KMS-11 (cell line): ENCODE data around the gene TMEM163.

Experiments used
- H2AFZ ChIP-seq: fragments of 200-600 bp; sonication (generic); 2 replicates; pipeline ENCODE4 v1.6.1; 2016; ENCODE audit warnings: antibody characterized with exemption, mixed run types, low read depth
- H3K27ac ChIP-seq: fragments of 200-600 bp; sonication (generic); 2 replicates; pipeline ENCODE4 v1.6.1; 2016; ENCODE audit warnings: mild to moderate bottlenecking, mixed run types
- H3K27me3 ChIP-seq: fragments of 200-600 bp; sonication (generic); 2 replicates; pipeline ENCODE4 v1.6.1; 2017; ENCODE audit warnings: mild to moderate bottlenecking, low read depth, mixed run types, moderate library complexity; ENCODE audit not compliant: insufficient read depth
- H3K36me3 ChIP-seq: fragments of 200-600 bp; sonication (generic); 2 replicates; pipeline ENCODE4 v1.6.1; 2017; ENCODE audit warnings: mild to moderate bottlenecking, mixed run types; ENCODE audit not compliant: insufficient read depth
- H3K4me1 ChIP-seq: fragments of 200-600 bp; sonication (generic); 2 replicates; pipeline ENCODE4 v1.6.1; 2016; ENCODE audit warnings: mild to moderate bottlenecking, low read depth, mixed run types; ENCODE audit not compliant: poor library complexity, severe bottlenecking
- H3K4me2 ChIP-seq: fragments of 200-600 bp; sonication (generic); 2 replicates; pipeline ENCODE4 v1.7.0; 2016; ENCODE audit warnings: mild to moderate bottlenecking, mixed run types
- H3K4me3 ChIP-seq: fragments of 200-600 bp; sonication (generic); IDR thresholded peaks from 2 replicates; pipeline ENCODE4 v1.6.1; 2017; ENCODE audit warnings: low read depth, low read length, mixed read lengths; ENCODE audit not compliant: insufficient read depth
- H3K79me2 ChIP-seq: fragments of 200-600 bp; sonication (generic); 2 replicates; pipeline ENCODE4 v1.6.1; 2016; ENCODE audit warnings: low read depth, mixed run types; ENCODE audit not compliant: insufficient read depth
- H3K9ac ChIP-seq: fragments of 200-600 bp; sonication (generic); 2 replicates; pipeline ENCODE4 v1.6.1; 2016; ENCODE audit warnings: mild to moderate bottlenecking, mixed run types
- H4K20me1 ChIP-seq: fragments of 200-600 bp; sonication (generic); 2 replicates; pipeline ENCODE4 v1.6.1; 2016; ENCODE audit warnings: mild to moderate bottlenecking, mixed run types; ENCODE audit not compliant: insufficient read depth
- CTCF ChIP-seq: fragments of 200-600 bp; sonication (generic); conservative IDR thresholded peaks from 2 replicates; pipeline ENCODE4 v1.6.1; 2017; ENCODE audit warnings: low read depth, mild to moderate bottlenecking, antibody characterized with exemption, low read length, moderate library complexity, mixed read lengths

The TMEM163 gene

GRCh38 chr2:134738141-134738870 is 19.5 kb upstream of the TMEM163 start:
- H3K9ac ChIP-seq: no peak overlapping the region

DNA sequence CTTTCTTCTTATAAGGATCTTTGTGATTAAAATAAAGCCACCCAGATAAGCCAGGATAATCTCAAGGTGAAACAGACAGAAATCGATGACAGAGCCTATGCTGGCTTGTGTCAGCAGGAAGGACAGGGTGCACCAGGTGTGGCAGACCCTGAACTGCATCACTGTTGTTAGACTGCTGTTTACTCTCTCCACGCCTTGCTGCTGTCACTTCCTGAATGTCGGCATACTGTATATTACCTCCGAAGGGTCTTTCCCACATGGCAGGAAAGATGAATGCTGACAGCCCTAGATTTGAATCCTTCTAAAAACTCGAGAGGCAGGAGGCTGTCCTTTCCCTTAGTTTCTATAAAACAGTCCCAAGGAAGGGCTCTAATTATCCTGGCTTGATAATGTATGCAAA is 18.9 kb upstream of the TMEM163 start:
- no peak overlapping the region for H3K4me3 ChIP-seq
- no peak for TF ChIP-seq CTCF
- no peak overlapping the region for H3K27ac ChIP-seq
- no peak overlapping the region for H2AFZ ChIP-seq
- no peaks in the 10 kb centered on the region for H3K79me2 ChIP-seq
- no peaks in the 10 kb centered on the region for H3K4me1 ChIP-seq
- H3K4me2 ChIP-seq: no peak overlapping the region
- no peak overlapping the region for H3K9ac ChIP-seq
- no peaks in the 10 kb centered on the region for H3K36me3 ChIP-seq
- H4K20me1 ChIP-seq: no peaks in the 10 kb centered on the region
- H3K27me3 ChIP-seq: no peaks in the 10 kb centered on the region

More at GRCh38 chr2:134738141-134738870, 19.5 kb upstream of the TMEM163 start:
- Histone ChIP-seq H3K27ac (no peak overlapping the region), H3K27me3 (no peaks in the 10 kb centered on the region), H2AFZ (no peak overlapping the region), H3K4me3 (no peak overlapping the region), H3K4me1 (no peaks in the 10 kb centered on the region), H3K4me2 (no peak overlapping the region), H3K79me2 (no peaks in the 10 kb centered on the region), H3K36me3 (no peaks in the 10 kb centered on the region), H4K20me1 (no peaks in the 10 kb centered on the region)
- TF ChIP-seq CTCF: no peak

DNA sequence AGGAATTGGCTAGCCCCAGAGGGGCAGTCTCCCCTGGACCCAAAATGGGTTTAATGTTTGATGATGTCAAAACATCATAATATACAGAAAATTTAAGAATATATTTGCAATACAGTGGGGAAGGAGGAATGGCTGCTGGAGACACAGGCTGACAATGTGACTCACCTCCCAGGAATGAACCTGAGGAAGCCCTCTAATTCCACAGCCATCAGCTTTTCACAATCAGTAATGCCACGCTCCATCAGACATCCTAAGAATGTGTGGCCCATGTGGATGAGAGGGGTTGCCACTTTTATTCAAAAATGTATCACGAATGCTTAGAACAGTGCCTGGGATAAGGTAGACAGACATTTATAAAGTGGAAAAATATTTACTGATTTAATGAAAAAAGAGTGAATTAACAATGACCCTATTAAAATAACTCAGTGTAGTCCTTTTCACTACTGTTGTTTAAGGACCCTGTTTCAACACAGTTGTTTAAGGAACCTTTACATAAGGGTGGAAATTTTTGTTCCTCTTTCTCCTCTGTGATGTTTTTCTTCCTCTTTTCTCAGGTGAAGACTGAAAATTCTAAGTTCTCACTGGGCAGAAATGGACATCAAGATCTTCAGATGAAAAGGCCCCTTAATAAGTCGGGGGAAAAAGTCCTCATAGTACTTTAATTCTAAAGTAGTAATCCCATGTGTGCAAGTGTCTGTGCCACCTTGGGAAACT is 17.5 kb upstream of the TMEM163 start:
- no peaks in the 10 kb centered on the region for H3K4me1 ChIP-seq
- H2AFZ ChIP-seq: no peak overlapping the region
- H3K4me3 ChIP-seq: no peak overlapping the region
- no peaks in the 10 kb centered on the region for H3K79me2 ChIP-seq
- H3K4me2 ChIP-seq: no peak overlapping the region
- H3K36me3 ChIP-seq: no peaks in the 10 kb centered on the region
- H3K27ac ChIP-seq: no peak overlapping the region
- no peaks in the 10 kb centered on the region for H3K27me3 ChIP-seq
- H3K9ac ChIP-seq: no peak overlapping the region
- TF ChIP-seq CTCF: no peak
- no peaks in the 10 kb centered on the region for H4K20me1 ChIP-seq

DNA sequence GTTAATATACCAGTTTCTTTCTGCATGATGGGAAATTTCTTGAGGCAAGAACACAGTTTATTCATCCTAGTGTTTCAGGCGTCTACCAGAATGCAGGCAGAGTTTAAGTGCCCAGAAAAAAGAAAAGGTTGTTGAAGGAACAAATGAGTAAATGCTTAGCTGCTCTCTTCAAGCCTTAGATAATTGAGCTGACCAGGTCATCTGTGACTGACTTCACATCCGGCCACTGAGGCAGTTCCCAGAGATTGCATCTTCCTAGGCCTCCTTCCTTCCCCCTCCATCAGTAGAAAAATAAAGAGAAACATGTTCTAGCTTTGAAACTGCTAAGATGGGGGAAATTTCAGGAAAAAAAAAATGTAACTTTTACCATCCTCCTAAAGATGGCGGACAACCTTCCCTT is 9.4 kb upstream of the TMEM163 start:
- Histone ChIP-seq H3K36me3 (no peaks in the 10 kb centered on the region), H3K4me2 (no peak overlapping the region), H3K27ac (no peak overlapping the region), H4K20me1 (no peaks in the 10 kb centered on the region), H3K4me1 (no peaks in the 10 kb centered on the region), H3K79me2 (no peaks in the 10 kb centered on the region), H3K9ac (no peak overlapping the region), H2AFZ (no peak overlapping the region), H3K4me3 (no peak overlapping the region), H3K27me3 (no peaks in the 10 kb centered on the region)
- TF ChIP-seq CTCF: no peak
